Mesendoderm (in vitro differentiated cells): ENCODE measurements around the gene UBAC1.

Experiments used
- DNase-seq: peaks from one replicate; pipeline ENCODE4 v3.0.0; 2013
- H2AK5ac ChIP-seq: 2 replicates; pipeline ENCODE4 v1.6.1; 2013; ENCODE audit warnings: low read length, inconsistent platforms
- H2BK120ac ChIP-seq: 2 replicates; pipeline ENCODE4 v1.6.1; 2013; ENCODE audit warnings: low read depth, mild to moderate bottlenecking, low read length, moderate library complexity, mixed read lengths
- H2BK15ac ChIP-seq: replicated peaks from 2 replicates; pipeline ENCODE4 v1.6.1; 2013; ENCODE audit warnings: low read depth, mild to moderate bottlenecking, moderate library complexity
- H2BK5ac ChIP-seq: 2 replicates; pipeline ENCODE4 v1.6.1; 2013; ENCODE audit warnings: low read length, inconsistent platforms
- H3K18ac ChIP-seq: 2 replicates; pipeline ENCODE4 v1.6.1; 2013; ENCODE audit warnings: mild to moderate bottlenecking, low read length, mixed read lengths
- H3K23ac ChIP-seq: one replicate; pipeline ENCODE4 v1.6.1; 2013; ENCODE audit warnings: low read length
- H3K27ac ChIP-seq: 2 replicates; pipeline ENCODE4 v1.5.1; 2013; ENCODE audit warnings: low read depth, mild to moderate bottlenecking, inconsistent platforms, low read length, moderate library complexity
- H3K27me3 ChIP-seq: 2 replicates; pipeline ENCODE4 v1.6.1; 2013; ENCODE audit warnings: low read length, control low read depth, mild to moderate bottlenecking, inconsistent platforms; ENCODE audit not compliant: insufficient read depth, poor library complexity
- H3K36me3 ChIP-seq: 2 replicates; pipeline ENCODE4 v1.6.1; 2013; ENCODE audit warnings: low read length, inconsistent platforms; ENCODE audit not compliant: control insufficient read depth, insufficient read depth
- H3K4ac ChIP-seq: one replicate; pipeline ENCODE4 v1.6.1; 2013; ENCODE audit warnings: low read depth, mild to moderate bottlenecking, low read length, moderate library complexity
- H3K4me1 ChIP-seq: 2 replicates; pipeline ENCODE4 v1.6.1; 2013; ENCODE audit warnings: low read depth, low read length, inconsistent platforms; ENCODE audit not compliant: control insufficient read depth
- H3K4me2 ChIP-seq: 2 replicates; pipeline ENCODE4 v1.6.1; 2013; ENCODE audit warnings: low read length
- H3K4me3 ChIP-seq: 2 replicates; pipeline ENCODE4 v1.5.1; 2013; ENCODE audit warnings: mild to moderate bottlenecking, low read length
- H3K56ac ChIP-seq: one replicate; pipeline ENCODE4 v1.6.1; 2013; ENCODE audit warnings: low read length
- H3K79me1 ChIP-seq: 2 replicates; pipeline ENCODE4 v1.6.1; 2013; ENCODE audit warnings: low read length, inconsistent platforms
- H3K79me2 ChIP-seq: 2 replicates; pipeline ENCODE4 v1.6.1; 2013; ENCODE audit warnings: mild to moderate bottlenecking, low read length; ENCODE audit not compliant: control insufficient read depth, insufficient read depth
- H3K9ac ChIP-seq: 2 replicates; pipeline ENCODE4 v1.6.1; 2013; ENCODE audit warnings: low read length, inconsistent platforms
- H4K5ac ChIP-seq: one replicate; pipeline ENCODE4 v1.6.1; 2013; ENCODE audit warnings: low read length
- H4K8ac ChIP-seq: one replicate; pipeline ENCODE4 v1.6.1; 2013; ENCODE audit warnings: low read depth, mild to moderate bottlenecking, control low read depth, low read length, moderate library complexity
- WGBS: extraction: QIAGEN DNeasy Blood & Tissue Kit; methylation state at CpG from one replicate; pipeline ENCODE4 v1.1.7; 2013; ENCODE audit warnings: low lambda C conversion rate, missing lambda C conversion rate; ENCODE audit not compliant: insufficient coverage; ENCODE audit errors: extremely low coverage; 5-methylcytosine and 5-hydroxymethylcytosine counted together

UBAC1 gene

GRCh38 chr9:135998016-135998380 is 36.8 kb upstream of the UBAC1 start:
- Histone ChIP-seq H2BK120ac (no peak overlapping the region), H3K79me2 (no peaks in the 10 kb centered on the region), H2BK5ac (no peak overlapping the region), H3K27me3 (no peaks in the 10 kb centered on the region), H3K4me1 (peaks cover 6% of the 10 kb centered on the region), H4K8ac (no peak overlapping the region), H2AK5ac (no peak overlapping the region), H3K36me3 (no peaks in the 10 kb centered on the region), H3K23ac (no peak overlapping the region), H3K27ac (no peak overlapping the region), H3K9ac (no peak overlapping the region), H3K18ac (no peak overlapping the region), H4K5ac (no peak overlapping the region), H3K4me2 (no peak overlapping the region), H3K79me1 (no peaks in the 10 kb centered on the region), H3K56ac (no peak overlapping the region), H2BK15ac (no peak overlapping the region), H3K4me3 (no peak overlapping the region), H3K4ac (no peak overlapping the region)
- no peak for DNase-seq
- WGBS = no CpG with 5 or more reads among the region's 10 CpGs

DNA sequence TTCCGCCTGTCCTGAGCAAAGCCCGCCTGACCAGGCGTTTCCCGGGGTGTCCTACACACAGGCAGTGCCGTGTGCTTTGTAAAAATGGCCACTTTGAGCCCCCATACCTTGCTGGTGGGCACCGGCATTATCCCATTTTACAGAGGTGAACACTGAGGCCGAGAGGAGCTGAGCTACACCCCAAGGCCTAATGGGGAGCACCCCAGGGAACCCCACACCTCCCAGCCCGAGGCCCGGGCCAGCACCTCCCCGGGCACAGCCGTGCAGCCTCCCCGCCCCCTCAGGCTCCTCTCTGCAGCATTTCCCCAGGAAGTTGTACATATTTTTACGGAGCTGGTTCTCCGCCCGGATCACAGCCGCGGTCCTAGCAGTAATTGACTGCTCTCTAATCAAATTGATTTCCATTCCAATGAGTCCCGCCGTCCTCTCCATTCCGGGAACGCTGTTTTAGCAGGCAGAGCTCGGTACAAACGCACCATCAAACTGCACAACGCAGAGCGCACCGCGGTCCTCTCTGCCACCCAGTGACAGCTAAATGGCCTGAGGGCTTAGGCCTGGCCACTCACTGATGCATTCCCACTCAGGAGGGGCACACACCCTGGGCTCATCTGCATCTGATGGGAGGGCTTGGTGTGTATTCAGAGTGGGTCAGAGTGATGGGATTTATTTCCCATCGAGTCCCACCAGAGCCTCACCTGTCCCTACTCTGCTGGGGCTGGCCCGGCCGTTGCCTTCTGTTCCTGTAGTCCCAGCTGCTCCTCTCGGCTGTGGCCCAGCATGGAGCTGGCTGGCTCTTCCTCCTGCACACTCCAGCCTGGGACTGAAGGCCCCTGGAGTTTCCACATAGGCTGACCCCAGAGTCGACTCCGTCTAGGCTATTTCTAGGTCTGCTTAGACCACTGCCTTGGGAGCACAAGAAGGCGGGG is 36.2 kb upstream of the UBAC1 start:
- Histone ChIP-seq H3K4me1 (peaks cover 6% of the 10 kb centered on the region), H3K27me3 (no peaks in the 10 kb centered on the region), H2BK15ac (no peak overlapping the region), H3K4me2 (no peak overlapping the region), H3K4ac (no peak overlapping the region), H2BK120ac (no peak overlapping the region), H3K4me3 (no peak overlapping the region), H2BK5ac (no peak overlapping the region), H3K79me2 (no peaks in the 10 kb centered on the region), H3K18ac (no peak overlapping the region), H2AK5ac (no peak overlapping the region), H3K27ac (no peak overlapping the region), H4K5ac (no peak overlapping the region), H3K9ac (no peak overlapping the region), H3K79me1 (no peaks in the 10 kb centered on the region), H3K36me3 (no peaks in the 10 kb centered on the region), H3K56ac (no peak overlapping the region), H3K23ac (no peak overlapping the region), H4K8ac (no peak overlapping the region)
- WGBS = no CpG with 5 or more reads among the region's 34 CpGs
- no peak for DNase-seq

- Histone ChIP-seq H3K4ac (no peak overlapping the region), H2AK5ac (no peak overlapping the region), H3K27me3 (no peaks in the 10 kb centered on the region), H2BK15ac (no peak overlapping the region), H3K4me1 (peaks cover 6% of the 10 kb centered on the region), H3K79me2 (no peaks in the 10 kb centered on the region), H4K8ac (no peak overlapping the region), H3K27ac (no peak overlapping the region), H3K4me3 (no peak overlapping the region), H3K23ac (no peak overlapping the region), H4K5ac (no peak overlapping the region), H3K79me1 (no peaks in the 10 kb centered on the region), H2BK120ac (no peak overlapping the region), H3K4me2 (no peak overlapping the region), H3K18ac (no peak overlapping the region), H3K36me3 (no peaks in the 10 kb centered on the region), H3K56ac (no peak overlapping the region), H3K9ac (no peak overlapping the region), H2BK5ac (no peak overlapping the region)
- WGBS = no CpG with 5 or more reads among the region's 21 CpGs
- DNase-seq = no peak
Observed at GRCh38 chr9:135995816-135996215, 34.6 kb upstream of the UBAC1 start.

- Histone ChIP-seq H4K5ac (no peak overlapping the region), H3K27ac (no peak overlapping the region), H3K27me3 (no peaks in the 10 kb centered on the region), H2BK15ac (no peak overlapping the region), H3K4me3 (no peak overlapping the region), H3K9ac (no peak overlapping the region), H3K18ac (no peak overlapping the region), H3K79me2 (no peaks in the 10 kb centered on the region), H3K36me3 (no peaks in the 10 kb centered on the region), H3K56ac (no peak overlapping the region), H2BK5ac (no peak overlapping the region), H3K4ac (no peak overlapping the region), H2AK5ac (no peak overlapping the region), H3K4me2 (no peak overlapping the region), H4K8ac (no peak overlapping the region), H2BK120ac (no peak overlapping the region), H3K4me1 (peaks cover 6% of the 10 kb centered on the region), H3K23ac (no peak overlapping the region), H3K79me1 (no peaks in the 10 kb centered on the region)
- WGBS = no CpG with 5 or more reads among the region's 20 CpGs
- DNase-seq = no peak
Observed at GRCh38 chr9:135994501-135995192, 33.5 kb upstream of the UBAC1 start.

DNA sequence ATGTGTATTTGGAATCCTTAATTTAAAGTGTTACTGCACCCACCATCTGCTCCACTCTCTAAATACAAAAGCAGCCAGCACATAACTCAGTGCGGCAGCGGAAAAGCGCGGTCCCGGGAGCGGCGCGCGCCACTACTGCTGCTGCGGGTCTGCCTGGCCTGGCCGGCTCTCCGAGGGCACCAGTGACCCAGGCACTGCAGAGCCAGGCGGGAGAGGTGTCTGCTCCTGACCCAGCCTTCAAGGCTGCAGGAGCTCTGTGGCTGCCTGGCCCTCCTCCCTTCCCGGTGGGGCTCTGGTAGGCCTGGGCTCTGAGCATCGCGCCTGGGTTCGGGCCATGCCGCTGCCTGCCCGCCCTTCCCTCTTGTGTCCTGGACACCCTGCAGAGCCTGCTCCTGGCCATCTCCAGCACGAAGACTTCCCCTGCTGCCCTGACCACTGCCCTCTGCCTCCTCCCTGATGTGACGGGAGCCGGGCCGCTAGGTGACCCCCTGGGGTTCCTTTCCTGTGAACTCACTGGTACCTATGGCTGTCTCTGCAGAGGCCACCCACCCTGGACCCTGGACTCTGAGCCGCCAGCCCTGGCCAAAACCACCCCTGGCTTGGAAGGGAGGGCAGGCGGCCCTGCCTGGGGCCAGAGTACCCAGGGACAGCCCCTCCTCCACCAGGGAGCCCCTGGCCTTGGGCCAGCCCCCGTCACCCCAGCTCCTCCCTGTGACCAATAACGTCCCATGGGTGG is 32.8 kb upstream of the UBAC1 start:
- Histone ChIP-seq H3K9ac (peak overlapping the region; percentile 24), H2AK5ac (no peak overlapping the region), H4K5ac (no peak overlapping the region), H3K4me3 (no peak overlapping the region), H3K27ac (no peak overlapping the region), H3K79me2 (no peaks in the 10 kb centered on the region), H3K4me2 (no peak overlapping the region), H3K27me3 (no peaks in the 10 kb centered on the region), H3K36me3 (no peaks in the 10 kb centered on the region), H3K18ac (no peak overlapping the region), H2BK120ac (no peak overlapping the region), H2BK15ac (no peak overlapping the region), H3K4ac (no peak overlapping the region), H4K8ac (no peak overlapping the region), H3K79me1 (no peaks in the 10 kb centered on the region), H3K56ac (peak overlapping the region; percentile 58), H3K23ac (no peak overlapping the region), H3K4me1 (peaks cover 6% of the 10 kb centered on the region), H2BK5ac (no peak overlapping the region)
- DNase-seq = no peak
- no CpG with 5 or more reads among the region's 27 CpGs for WGBS
